ENCODE measurements around the gene DNM3. TPM values are rescaled to one million over a fixed set of nuclear protein-coding genes. Genes with fewer than 3 reads are reported as not detected.

DNM3 gene
- total RNA-seq, 2 experiments from 2014 or later = 1.6 to 1.8 TPM

DNA sequence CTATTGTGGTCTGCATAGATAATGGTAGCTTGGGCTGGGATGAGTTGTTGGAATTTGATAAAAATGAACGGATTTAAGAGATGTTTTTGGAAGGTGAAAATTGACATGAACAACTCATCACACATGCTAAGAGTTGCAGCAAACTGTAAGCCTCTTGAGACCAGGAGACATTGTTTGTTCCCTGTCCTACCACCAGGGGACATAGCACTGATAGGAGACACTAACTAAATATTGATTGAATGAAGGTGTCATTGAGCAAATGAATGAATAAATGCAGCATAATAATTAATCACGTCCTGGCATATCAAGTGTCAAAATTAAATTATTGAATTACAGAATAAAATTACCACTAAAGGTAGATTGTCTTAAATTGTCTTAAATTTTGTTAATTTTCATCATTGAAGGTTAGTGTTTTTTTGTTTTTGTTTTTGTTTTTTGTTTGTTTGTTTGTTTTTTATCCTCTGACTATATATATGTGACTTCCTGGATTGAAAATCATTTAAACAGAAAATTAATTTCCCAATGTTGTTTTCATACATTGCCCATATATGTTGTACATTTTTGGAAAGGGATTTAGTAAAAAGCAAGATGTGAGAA, 293.9 kb downstream of the DNM3 start:
- TF ChIP-seq, protein P1, sequence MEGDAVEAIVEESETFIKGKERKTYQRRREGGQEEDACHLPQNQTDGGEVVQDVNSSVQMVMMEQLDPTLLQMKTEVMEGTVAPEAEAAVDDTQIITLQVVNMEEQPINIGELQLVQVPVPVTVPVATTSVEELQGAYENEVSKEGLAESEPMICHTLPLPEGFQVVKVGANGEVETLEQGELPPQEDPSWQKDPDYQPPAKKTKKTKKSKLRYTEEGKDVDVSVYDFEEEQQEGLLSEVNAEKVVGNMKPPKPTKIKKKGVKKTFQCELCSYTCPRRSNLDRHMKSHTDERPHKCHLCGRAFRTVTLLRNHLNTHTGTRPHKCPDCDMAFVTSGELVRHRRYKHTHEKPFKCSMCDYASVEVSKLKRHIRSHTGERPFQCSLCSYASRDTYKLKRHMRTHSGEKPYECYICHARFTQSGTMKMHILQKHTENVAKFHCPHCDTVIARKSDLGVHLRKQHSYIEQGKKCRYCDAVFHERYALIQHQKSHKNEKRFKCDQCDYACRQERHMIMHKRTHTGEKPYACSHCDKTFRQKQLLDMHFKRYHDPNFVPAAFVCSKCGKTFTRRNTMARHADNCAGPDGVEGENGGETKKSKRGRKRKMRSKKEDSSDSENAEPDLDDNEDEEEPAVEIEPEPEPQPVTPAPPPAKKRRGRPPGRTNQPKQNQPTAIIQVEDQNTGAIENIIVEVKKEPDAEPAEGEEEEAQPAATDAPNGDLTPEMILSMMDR (IDR thresholded peaks at IDR 0.05) = peak; percentile 66
- Mint-ChIP-seq H3K36me3 (ENCODE audit: low read depth) (no peaks in the 10 kb centered on the region), H3K4me1 (ENCODE audit: low read depth) (no peaks in the 10 kb centered on the region), H3K27ac (no peak overlapping the region), H3K9me3 (no peaks in the 10 kb centered on the region), H3K27me3 (no peaks in the 10 kb centered on the region), H3K4me3 (no peak overlapping the region)
- ATAC-seq (ENCODE audit: poor library complexity) (peak; percentile 49), DNase-seq (peak in 7 of 14 experiments; percentile 3 to 65 (median 41))
- ChIA-PET CTCF (interaction anchor here (0.5 kb wide), 1 partner anchor 28 kb away, joined by 3 read pairs; no protein-coding TSS in a partner anchor), POLR2A (no interaction called here)
- intact Hi-C loops (cut with DNase I, micrococcal nuclease) = loop anchor here (1.0 kb wide), 2 partner anchors 259 to 264 kb away; no protein-coding TSS in a partner anchor
- Histone ChIP-seq H3K4me3 (ENCODE audit: low read length) (no peak overlapping the region), H3K4me1 (ENCODE audit: insufficient read depth, low read length) (no peaks in the 10 kb centered on the region), H3K36me3 (ENCODE audit: insufficient read depth, low read length) (no peaks in the 10 kb centered on the region), H3K9me3 (ENCODE audit: control insufficient read depth in 1 of 2, insufficient read depth in 1 of 2, low read length in 2 of 2) (no peaks in the 10 kb centered on the region), H3K27ac (ENCODE audit: low read depth in 1 of 2, low read length in 2 of 2) (no peak overlapping the region), H3K27me3 (ENCODE audit: control insufficient read depth in 1 of 2, insufficient read depth in 2 of 2, low read length in 2 of 2) (no peaks in the 10 kb centered on the region)

DNA sequence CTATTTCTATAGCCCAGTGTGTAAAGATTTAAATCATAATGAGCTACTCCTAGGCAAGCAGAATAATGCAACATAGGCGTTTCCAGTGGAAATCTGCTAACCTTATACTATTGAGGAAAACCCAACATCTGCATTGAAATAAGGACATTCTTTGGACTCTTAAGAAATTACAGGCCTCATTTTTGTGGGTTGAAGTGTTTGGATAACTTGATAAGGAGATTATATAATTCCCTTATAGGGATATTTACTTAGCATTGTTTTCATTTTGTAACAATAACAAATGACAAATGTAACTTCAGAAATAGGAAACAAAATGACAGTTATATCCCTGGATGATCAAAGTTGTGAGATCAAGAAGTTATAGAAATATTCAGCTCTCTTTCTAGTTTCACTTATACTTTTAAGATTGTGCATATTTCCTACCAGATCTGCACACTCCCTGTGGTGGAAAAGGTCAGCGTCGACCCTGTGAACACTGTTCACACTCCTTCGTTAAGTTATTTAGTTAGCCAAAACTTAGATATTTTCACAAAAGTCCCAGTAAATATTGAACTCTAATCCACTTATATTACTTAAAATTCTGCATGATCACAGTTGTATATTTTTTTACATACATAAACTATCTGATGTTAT, 294.8 kb downstream of the DNM3 start:
- ATAC-seq (ENCODE audit: poor library complexity) (no peak), DNase-seq (no peak)
- H3K27ac ChIP-seq (ENCODE audit: low read depth in 1 of 2, low read length in 2 of 2) = no peak overlapping the region
- ChIA-PET POLR2A (interaction anchor here (0.6 kb wide), 1 partner anchor 263 kb away, joined by 3 read pairs; no protein-coding TSS in a partner anchor), CTCF (no interaction called here)
- no peaks in the 10 kb centered on the region for H3K9me3 Mint-ChIP-seq
- no peaks in the 10 kb centered on the region for H3K4me1 ChIP-seq (ENCODE audit: insufficient read depth, low read length)
- intact Hi-C loops (cut with DNase I, micrococcal nuclease) = loop anchor here (1.0 kb wide), 2 partner anchors 258 to 263 kb away; no protein-coding TSS in a partner anchor
- no peak overlapping the region for H3K4me3 Mint-ChIP-seq
- H3K4me3 ChIP-seq (ENCODE audit: low read length) = no peak overlapping the region
- no peak overlapping the region for H3K27ac Mint-ChIP-seq
- no peaks in the 10 kb centered on the region for H3K36me3 ChIP-seq (ENCODE audit: insufficient read depth, low read length)
- TF ChIP-seq, protein P1 (IDR thresholded peaks at IDR 0.05) = no peak
- H3K27me3 ChIP-seq (ENCODE audit: control insufficient read depth in 1 of 2, insufficient read depth in 2 of 2, low read length in 2 of 2) = no peaks in the 10 kb centered on the region
- no peaks in the 10 kb centered on the region for H3K36me3 Mint-ChIP-seq (ENCODE audit: low read depth)
- no peaks in the 10 kb centered on the region for H3K27me3 Mint-ChIP-seq
- H3K4me1 Mint-ChIP-seq (ENCODE audit: low read depth) = no peaks in the 10 kb centered on the region
- no peaks in the 10 kb centered on the region for H3K9me3 ChIP-seq (ENCODE audit: control insufficient read depth in 1 of 2, insufficient read depth in 1 of 2, low read length in 2 of 2)

DNA sequence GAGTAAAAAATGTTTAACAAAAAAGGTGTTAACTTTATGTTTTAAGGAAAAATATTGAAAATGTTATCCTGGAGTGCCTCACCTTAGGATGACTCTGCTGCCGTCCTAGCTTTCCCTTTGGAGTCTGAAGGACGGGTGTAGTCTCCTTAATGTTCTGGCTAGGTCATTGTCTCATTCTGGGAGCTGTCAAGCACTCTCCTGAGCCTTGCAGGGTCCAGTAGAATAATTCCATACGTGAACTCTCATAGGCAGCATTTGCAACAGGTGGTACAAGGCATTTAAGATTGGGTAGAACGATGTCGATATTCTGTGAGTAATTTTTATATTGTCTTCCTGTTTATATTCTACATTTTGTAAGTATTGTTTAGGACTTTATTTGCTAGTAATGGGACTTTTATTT, 295.6 kb downstream of the DNM3 start:
- no peak overlapping the region for H3K27ac ChIP-seq (ENCODE audit: low read depth in 1 of 2, low read length in 2 of 2)
- POLR2A ChIA-PET = no interaction called here
- Mint-ChIP-seq H3K27ac (no peak overlapping the region), H3K4me3 (no peak overlapping the region), H3K9me3 (no peaks in the 10 kb centered on the region), H3K4me1 (ENCODE audit: low read depth) (no peaks in the 10 kb centered on the region), H3K27me3 (no peaks in the 10 kb centered on the region), H3K36me3 (ENCODE audit: low read depth) (no peaks in the 10 kb centered on the region)
- H3K27me3 ChIP-seq (ENCODE audit: control insufficient read depth in 1 of 2, insufficient read depth in 2 of 2, low read length in 2 of 2) = no peaks in the 10 kb centered on the region
- TF ChIP-seq, protein P1 (IDR thresholded peaks at IDR 0.05) = no peak
- H3K36me3 ChIP-seq (ENCODE audit: insufficient read depth, low read length) = no peaks in the 10 kb centered on the region
- ATAC-seq (ENCODE audit: poor library complexity) (no peak), DNase-seq (no peak)
- no peaks in the 10 kb centered on the region for H3K9me3 ChIP-seq (ENCODE audit: control insufficient read depth in 1 of 2, insufficient read depth in 1 of 2, low read length in 2 of 2)
- intact Hi-C loops (cut with DNase I, micrococcal nuclease) = no loop called here
- no peaks in the 10 kb centered on the region for H3K4me1 ChIP-seq (ENCODE audit: insufficient read depth, low read length)
- no peak overlapping the region for H3K4me3 ChIP-seq (ENCODE audit: low read length)
- CTCF ChIA-PET = no interaction called here

Measured in CD4-positive, alpha-beta T cell (primary cell).